Left lung (tissue), 10 donors: ENCODE data around the gene SLC15A5. TPM values are rescaled to one million over a fixed set of nuclear protein-coding genes. Genes with fewer than 3 reads are reported as not detected.

ENCODE experiments used
- ATAC-seq: fragments of 200-7000 bp; cut with Tn5 transposase; one replicate; pipeline ENCODE4 v1.9.1; 2020; ENCODE audit warnings: moderate library complexity
- DNase-seq, 4 donors: peaks; one replicate each; pipeline ENCODE4 v3.0.0-alpha.2; 2013 to 2020
- H3K27ac ChIP-seq, 2 donors: fragments of 200-600 bp; sonication (generic) in 1 of 2; one replicate each; pipeline versions ENCODE4 v1.5.0 to v1.8.0; 2020 to 2021
- H3K27me3 ChIP-seq, 2 donors: fragments of 200-600 bp; sonication (generic) in 1 of 2; one replicate each; pipeline versions ENCODE4 v1.5.0 to v1.8.0; 2020 to 2021
- H3K36me3 ChIP-seq, 2 donors: fragments of 200-600 bp; sonication (generic) in 1 of 2; one replicate each; pipeline versions ENCODE4 v1.5.0 to v1.8.0; 2020 to 2021
- H3K4me1 ChIP-seq, 2 donors: fragments of 200-600 bp; one replicate each; pipeline ENCODE4 v1.8.0; 2021
- H3K4me3 ChIP-seq, 2 donors: fragments of 200-600 bp; sonication (generic) in 1 of 2; one replicate each; pipeline versions ENCODE4 v1.5.0 to v1.8.0; 2020 to 2021; ENCODE audit warnings: mild to moderate bottlenecking in 1 of 2
- H3K9me3 ChIP-seq, 2 donors: fragments of 200-600 bp; sonication (generic) in 1 of 2; one replicate each; pipeline versions ENCODE4 v1.5.0 to v1.8.0; 2020 to 2021
- CTCF ChIP-seq, 2 donors: fragments of 200-600 bp; sonication (generic) in 1 of 2; IDR thresholded peaks; one replicate each; pipeline versions ENCODE4 v1.5.0 to v1.8.0; 2021; ENCODE audit warnings: antibody characterized with exemption in 2 of 2
- intact Hi-C, 2 donors: fragments of 100-400 bp; cut with DNase I; formaldehyde crosslinking; loops; one replicate each; pipeline versions ENCODE4 v1.11.2 to v1.14.2; 2022
- polyA plus RNA-seq, 6 donors: library from polyadenylated mRNA; unstranded; fragments of 120-200 nt; gene quantifications; one replicate each; pipeline ENCODE4 v1.2.1, GENCODE V29; 2013; ENCODE audit not compliant: insufficient read length in 6 of 6
- total RNA-seq, 2 donors: library from RNA; stranded (reverse); fragmentation: NEBNext Ultra II Directional; extraction: Animal tissue kit (Norgen Biotek cat#: 25700); gene quantifications; one replicate each; pipeline ENCODE4 v1.2.1, GENCODE V29; 2021
- donor health status: DM: no; HTN: yes; CAD: no.
- donor health status: DM: no; HTN: no; CAD: no.

Gene SLC15A5
- total and polyA plus RNA-seq, 8 donors = 0.07 TPM; not detected in 7

DNA sequence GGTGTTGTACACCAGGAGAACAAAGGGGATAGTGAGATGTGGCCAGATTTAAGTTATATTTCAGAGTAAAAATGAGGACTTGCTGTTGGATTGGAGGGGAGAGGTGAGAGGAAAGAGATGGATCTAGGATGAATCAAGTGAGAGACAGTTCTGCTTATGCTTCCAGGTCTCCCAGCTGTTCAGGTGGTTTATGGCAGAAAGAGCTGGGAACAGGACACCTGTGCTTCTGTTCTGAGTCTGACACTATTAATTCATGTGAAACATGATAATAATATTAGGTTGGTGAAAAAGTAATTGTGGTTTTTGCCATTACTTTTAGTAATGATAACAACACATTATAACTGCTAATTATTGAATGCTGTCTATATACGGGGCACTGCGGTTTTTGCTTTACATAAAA lies 55.7 kb downstream of the SLC15A5 start:
- Histone ChIP-seq H3K27ac (no peak overlapping the region), H3K36me3 (no peaks in the 10 kb centered on the region)

GRCh38 chr12:16220120-16220519 lies 57.4 kb downstream of the SLC15A5 start:
- intact Hi-C loops = no loop called here

More for the DNA sequence above, 55.7 kb downstream of the SLC15A5 start:
- TF ChIP-seq CTCF (IDR thresholded peaks at IDR 0.05) = no peak
- no peaks in the 10 kb centered on the region for H3K27me3 ChIP-seq
- intact Hi-C loops = no loop called here
- ATAC-seq = no peak
- H3K9me3 ChIP-seq = no peaks in the 10 kb centered on the region
- no peak for DNase-seq
- H3K4me1 ChIP-seq = no peaks in the 10 kb centered on the region
- H3K4me3 ChIP-seq = no peak overlapping the region

DNA sequence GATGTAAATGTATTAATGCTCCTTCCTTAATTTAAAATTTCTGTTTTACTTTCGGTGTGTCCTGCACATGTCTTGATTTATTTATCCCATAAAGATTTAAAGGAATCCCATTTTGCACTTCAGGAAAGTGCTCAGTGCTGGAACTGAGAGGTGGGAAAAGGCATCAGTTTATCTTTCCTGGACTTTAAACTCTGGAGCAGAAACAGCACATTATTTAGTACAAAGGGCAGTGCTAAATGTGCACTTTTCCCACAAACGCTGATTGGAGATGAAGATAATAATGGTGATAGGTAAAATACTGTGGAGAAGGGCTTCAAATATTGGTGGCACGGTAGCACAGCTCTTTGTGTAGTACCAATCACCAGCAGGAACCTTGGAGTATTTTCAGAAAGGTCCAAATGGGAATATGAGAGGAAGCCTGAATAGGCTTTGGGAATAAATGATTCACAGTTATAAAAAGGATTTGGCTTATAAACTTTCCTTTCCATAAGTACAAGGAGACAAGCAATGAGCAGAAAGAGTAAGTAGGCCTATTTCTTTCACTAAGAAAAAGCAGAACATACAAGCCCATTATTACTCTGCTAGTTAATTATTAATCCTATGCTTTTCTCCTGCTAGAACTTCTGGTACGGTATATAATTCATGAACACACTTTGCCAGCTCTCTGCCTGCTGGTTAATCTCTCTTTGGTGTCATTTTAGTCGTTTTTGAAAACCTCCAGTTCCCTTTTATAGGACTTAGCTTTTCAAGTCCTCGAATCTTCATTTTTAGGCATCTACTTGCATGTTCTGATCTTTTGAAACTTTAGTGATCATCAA lies 58.3 kb downstream of the SLC15A5 start:
- intact Hi-C loops = no loop called here
- Histone ChIP-seq H3K27ac (no peak overlapping the region), H3K4me3 (no peak overlapping the region), H3K36me3 (no peaks in the 10 kb centered on the region), H3K27me3 (no peaks in the 10 kb centered on the region), H3K9me3 (no peaks in the 10 kb centered on the region), H3K4me1 (no peaks in the 10 kb centered on the region)
- ATAC-seq = no peak
- no peak for DNase-seq
- no peak for TF ChIP-seq CTCF (IDR thresholded peaks at IDR 0.05)

More at GRCh38 chr12:16220120-16220519, 57.4 kb downstream of the SLC15A5 start:
- DNase-seq = no peak
- Histone ChIP-seq H3K27me3 (no peaks in the 10 kb centered on the region), H3K9me3 (no peaks in the 10 kb centered on the region), H3K4me3 (no peak overlapping the region), H3K4me1 (no peaks in the 10 kb centered on the region), H3K36me3 (no peaks in the 10 kb centered on the region), H3K27ac (no peak overlapping the region)
- TF ChIP-seq CTCF (IDR thresholded peaks at IDR 0.05) = no peak
- ATAC-seq = no peak

GRCh38 chr12:16218234-16218633 lies 59.3 kb downstream of the SLC15A5 start:
- DNase-seq = no peak
- ATAC-seq = no peak

More at GRCh38 chr12:16218234-16218633, 59.3 kb downstream of the SLC15A5 start:
- H3K9me3 ChIP-seq = no peaks in the 10 kb centered on the region
- intact Hi-C loops = no loop called here
- no peak overlapping the region for H3K4me3 ChIP-seq
- H3K27me3 ChIP-seq = no peaks in the 10 kb centered on the region
- no peak for TF ChIP-seq CTCF (IDR thresholded peaks at IDR 0.05)
- H3K4me1 ChIP-seq = no peaks in the 10 kb centered on the region
- H3K36me3 ChIP-seq = no peaks in the 10 kb centered on the region
- no peak overlapping the region for H3K27ac ChIP-seq
